HuH-7 (cell line): Measurements from ENCODE around the gene VWCE.
"Not testable (repeated sequence)": the region's sequence is repeated elsewhere in the genome, so short reads cannot be mapped to it uniquely, and the experiment has no call there.

Experiments used
- DNase-seq: peaks from one replicate; pipeline ENCODE4 v3.0.0; 2011; ENCODE audit warnings: low spot score

Gene VWCE

DNA sequence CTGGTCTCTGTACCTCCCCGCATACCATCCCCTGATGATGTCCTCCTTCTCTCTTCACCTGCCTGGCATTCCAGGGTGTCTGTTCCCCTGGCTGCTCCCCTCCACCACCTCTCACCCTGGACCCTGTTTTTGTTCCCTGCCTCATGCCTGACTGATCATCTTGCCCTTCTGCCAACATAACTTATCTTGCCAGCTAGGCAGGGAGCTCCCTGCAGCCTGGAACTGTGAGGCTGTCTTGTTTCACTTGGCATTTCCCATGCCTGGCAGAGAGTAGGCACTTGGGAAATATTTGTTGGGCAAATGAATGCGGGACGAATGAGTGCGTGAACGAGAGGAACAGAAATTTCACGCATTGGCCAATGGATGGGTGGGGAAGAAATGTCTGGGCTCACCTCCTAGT lies 84.5 kb downstream of the VWCE start:
- DNase-seq, result not testable (repeated sequence)
